Adrenal gland (tissue), 5 donors: ENCODE measurements around the gene PADI6.

ENCODE experiments used
- POLR2A ChIP-seq, 2 donors: fragments of 450-650 bp; IDR thresholded peaks; one replicate each; pipeline ENCODE4 v1.6.1; 2017; ENCODE audit warnings: antibody characterized with exemption in 2 of 2, mild to moderate bottlenecking in 2 of 2, moderate library complexity in 1 of 2
- TF ChIP-seq, protein P1 (sequence below), 6 experiments: fragments of 450-650 bp in 4 of 6; fragments of 200-600 bp in 2 of 6; sonication (generic) in 1 of 6; IDR thresholded peaks; 1 replicate in 5 of 6; 2 replicates in 1 of 6; pipeline versions ENCODE4 v1.5.1 to v1.8.0; 2016 to 2021; ENCODE audit warnings: antibody characterized with exemption in 6 of 6, mild to moderate bottlenecking in 2 of 6, moderate library complexity in 1 of 6
- donor health status: DM: no; HTN: no; CAD: no.

DNA sequence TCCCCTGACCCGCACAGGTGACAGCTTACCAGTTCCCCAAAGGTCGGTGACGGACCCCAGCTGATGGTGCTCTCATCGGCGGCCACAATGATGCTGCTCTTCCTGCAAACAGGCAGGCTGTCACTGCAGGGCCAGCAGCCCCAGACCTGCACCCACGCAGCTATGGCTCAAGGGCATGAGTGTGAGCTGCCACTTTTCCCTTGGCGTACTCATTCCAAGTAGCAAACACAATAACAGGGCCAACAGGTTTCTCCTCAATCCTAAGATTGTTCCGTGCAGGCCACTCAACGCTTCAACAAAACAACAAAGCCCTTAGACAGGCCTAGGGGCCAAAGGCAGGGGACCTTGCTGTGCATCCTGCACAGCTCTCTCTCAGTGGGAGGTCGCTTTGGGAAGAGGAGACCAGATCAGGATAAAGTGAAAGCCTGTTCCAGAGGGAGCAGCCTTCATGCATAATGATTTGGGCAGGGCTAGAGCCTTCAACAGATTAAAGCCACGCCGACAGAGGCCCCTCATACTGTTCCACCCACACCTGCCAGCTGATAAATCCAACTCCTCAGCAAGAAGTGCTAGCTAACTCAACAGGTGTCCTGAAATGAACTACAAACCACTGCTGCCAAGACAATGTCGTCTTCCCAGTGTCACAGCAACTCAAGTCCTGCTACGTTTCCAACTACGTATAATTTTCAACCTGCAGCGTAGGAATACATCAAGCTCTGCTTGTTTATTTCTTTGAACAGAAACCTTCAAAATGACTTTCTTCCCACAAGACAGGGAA, 40.3 kb downstream of the PADI6 start:
- TF ChIP-seq, protein P1, sequence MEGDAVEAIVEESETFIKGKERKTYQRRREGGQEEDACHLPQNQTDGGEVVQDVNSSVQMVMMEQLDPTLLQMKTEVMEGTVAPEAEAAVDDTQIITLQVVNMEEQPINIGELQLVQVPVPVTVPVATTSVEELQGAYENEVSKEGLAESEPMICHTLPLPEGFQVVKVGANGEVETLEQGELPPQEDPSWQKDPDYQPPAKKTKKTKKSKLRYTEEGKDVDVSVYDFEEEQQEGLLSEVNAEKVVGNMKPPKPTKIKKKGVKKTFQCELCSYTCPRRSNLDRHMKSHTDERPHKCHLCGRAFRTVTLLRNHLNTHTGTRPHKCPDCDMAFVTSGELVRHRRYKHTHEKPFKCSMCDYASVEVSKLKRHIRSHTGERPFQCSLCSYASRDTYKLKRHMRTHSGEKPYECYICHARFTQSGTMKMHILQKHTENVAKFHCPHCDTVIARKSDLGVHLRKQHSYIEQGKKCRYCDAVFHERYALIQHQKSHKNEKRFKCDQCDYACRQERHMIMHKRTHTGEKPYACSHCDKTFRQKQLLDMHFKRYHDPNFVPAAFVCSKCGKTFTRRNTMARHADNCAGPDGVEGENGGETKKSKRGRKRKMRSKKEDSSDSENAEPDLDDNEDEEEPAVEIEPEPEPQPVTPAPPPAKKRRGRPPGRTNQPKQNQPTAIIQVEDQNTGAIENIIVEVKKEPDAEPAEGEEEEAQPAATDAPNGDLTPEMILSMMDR (IDR thresholded peaks at IDR 0.05) = no peak
- no peak for TF ChIP-seq POLR2A (IDR thresholded peaks at IDR 0.05)
